GM12878 (cell line): ENCODE measurements around the gene SH3YL1. TPM values are rescaled to one million over a fixed set of nuclear protein-coding genes. Genes with fewer than 3 reads are reported as not detected.

Experiments
- ATAC-seq: fragments of 200-7000 bp; cut with Tn5 transposase; 3 replicates; pipeline ENCODE4 v1.9.1; 2020; ENCODE audit warnings: mild to moderate bottlenecking, moderate library complexity
- BruUV-seq: library from RNA; stranded (reverse); fragments of 400-500 nt; replicated peaks from 2 replicates; lab custom pipeline; 2021; lab: Mats Ljungman, UMichigan
- CTCF ChIA-PET: fragments of 300-600 bp; sonication (Branson Sonifier 250); formaldehyde crosslinking; extraction: SDS; loops from one replicate; lab custom pipeline; 2021; ENCODE audit warnings: inconsistent platforms; lab: Yijun Ruan, JAX
- POLR2A ChIA-PET: fragments of 350-600 bp; formaldehyde crosslinking; extraction: SDS; loops from one replicate; lab custom pipeline; 2021; ENCODE audit warnings: inconsistent platforms; lab: Charles Lee
- RAD21 ChIA-PET: fragments of 300-600 bp; sonication (Branson Sonifier 250); formaldehyde crosslinking; loops from one replicate; lab custom pipeline; 2023; ENCODE audit warnings: antibody characterized with exemption; ENCODE audit not compliant: unreplicated experiment; lab: Charles Lee
- SMC1A ChIA-PET: fragments of 300-600 bp; sonication (Branson Sonifier 250); formaldehyde crosslinking; loops from one replicate; lab custom pipeline; 2023; ENCODE audit not compliant: unreplicated experiment, uncharacterized antibody; lab: Charles Lee
- DNase-seq: peaks from one replicate; pipeline ENCODE4 v3.0.0-alpha.2; 2011; ENCODE audit warnings: low read depth, low spot score
- FAIRE-seq: peaks from 3 replicates; lab custom pipeline; 2011; peaks lifted over from hg19 to GRCh38; lab: Jason Lieb, UNC
- H2AFZ ChIP-seq: 2 replicates; pipeline ENCODE4 v1.6.0; 2011; ENCODE audit warnings: low read depth, low read length, control low read depth; ENCODE audit not compliant: control insufficient read depth
- H3K27ac ChIP-seq: 2 replicates; pipeline ENCODE4 v1.5.1; 2011; ENCODE audit warnings: control low read depth; ENCODE audit not compliant: control insufficient read depth, insufficient read depth
- H3K27me3 ChIP-seq, 2 experiments: replicated peaks in 1 of 2; 2 replicates each; pipeline versions ENCODE4 v1.6.0 to v1.6.1; 2011; ENCODE audit warnings: low read length in 1 of 2; ENCODE audit not compliant: control insufficient read depth in 2 of 2, insufficient read depth in 2 of 2
- H3K36me3 ChIP-seq, 2 experiments: 2 replicates each; pipeline ENCODE4 v1.5.1; 2011; ENCODE audit warnings: low read length in 1 of 2; ENCODE audit not compliant: control insufficient read depth in 2 of 2, insufficient read depth in 2 of 2
- H3K4me1 ChIP-seq: 2 replicates; pipeline ENCODE4 v1.6.1; 2011; ENCODE audit warnings: mild to moderate bottlenecking, low read length, moderate library complexity, mixed read lengths; ENCODE audit not compliant: control insufficient read depth, insufficient read depth
- H3K4me2 ChIP-seq: 2 replicates; pipeline ENCODE4 v1.6.0; 2011; ENCODE audit warnings: control low read depth; ENCODE audit not compliant: control insufficient read depth, insufficient read depth
- H3K4me3 ChIP-seq: fragments of 200-600 bp; sonication (generic); 2 replicates; pipeline ENCODE4 v1.5.1; 2016
- H3K79me2 ChIP-seq: 2 replicates; pipeline ENCODE4 v1.6.0; 2011; ENCODE audit warnings: low read length; ENCODE audit not compliant: control insufficient read depth, insufficient read depth
- H3K9ac ChIP-seq: 2 replicates; pipeline ENCODE4 v1.8.0; 2011; ENCODE audit warnings: low read length, control low read depth, mixed read lengths; ENCODE audit not compliant: control insufficient read depth, insufficient read depth
- H3K9me3 ChIP-seq: replicated peaks from 3 replicates; pipeline ENCODE4 v1.5.1; 2011; ENCODE audit warnings: mild to moderate bottlenecking, low read length; ENCODE audit not compliant: control insufficient read depth, insufficient read depth
- H4K20me1 ChIP-seq: 2 replicates; pipeline ENCODE4 v1.6.0; 2011; ENCODE audit not compliant: control insufficient read depth, insufficient read depth
- CEBPB ChIP-seq, 2 experiments: fragments of 150-350 bp in 1 of 2; IDR thresholded peaks; 2 replicates each; pipeline ENCODE4 v1.6.1; 2012 to 2014; ENCODE audit warnings: low read depth in 2 of 2, low read length in 2 of 2, borderline replicate concordance in 1 of 2, inconsistent platforms in 1 of 2
- IKZF1 ChIP-seq: fragments of 450-650 bp; conservative IDR thresholded peaks from 2 replicates; pipeline ENCODE4 v1.6.1; 2017; ENCODE audit warnings: antibody characterized with exemption, mild to moderate bottlenecking
- IRF3 ChIP-seq: fragments of 450-650 bp; IDR thresholded peaks from 2 replicates; pipeline ENCODE4 v1.6.1; 2014; ENCODE audit warnings: mild to moderate bottlenecking
- MYC ChIP-seq: IDR thresholded peaks from 2 replicates; pipeline ENCODE4 v1.6.1; 2011; ENCODE audit warnings: mild to moderate bottlenecking, low read length, moderate library complexity, inconsistent platforms; ENCODE audit not compliant: insufficient read depth, insufficient replicate concordance, insufficient read length, severe bottlenecking
- NR2F1 ChIP-seq: fragments of 450-650 bp; conservative IDR thresholded peaks from 2 replicates; pipeline ENCODE4 v1.6.1; 2017; ENCODE audit warnings: mild to moderate bottlenecking
- NRF1 ChIP-seq: conservative IDR thresholded peaks from 2 replicates; pipeline ENCODE4 v1.6.1; 2011; ENCODE audit warnings: mild to moderate bottlenecking, low read depth, low read length, improper control_type of control experiment
- RBBP5 ChIP-seq: fragments of 200-600 bp; sonication (generic); conservative IDR thresholded peaks from 2 replicates; pipeline ENCODE4 v1.6.1; 2016
- RCOR1 ChIP-seq: conservative IDR thresholded peaks from 2 replicates; pipeline ENCODE4 v1.6.1; 2012; ENCODE audit warnings: low read depth, low read length, improper control_type of control experiment
- SUPT20H ChIP-seq: IDR thresholded peaks from 2 replicates; pipeline ENCODE4 v1.6.1; 2011; ENCODE audit warnings: low read depth, mild to moderate bottlenecking, low read length, moderate library complexity, borderline replicate concordance; ENCODE audit not compliant: control insufficient read depth
- SUZ12 ChIP-seq: fragments of 200-600 bp; sonication (generic); IDR thresholded peaks from one replicate; pipeline ENCODE4 v1.6.1; 2018; ENCODE audit warnings: antibody characterized with exemption, mild to moderate bottlenecking; ENCODE audit not compliant: unreplicated experiment
- YBX1 ChIP-seq: fragments of 450-650 bp; IDR thresholded peaks from 2 replicates; pipeline ENCODE4 v1.6.1; 2016; ENCODE audit warnings: antibody characterized with exemption
- ZNF592 ChIP-seq: fragments of 450-650 bp; IDR thresholded peaks from 2 replicates; pipeline ENCODE4 v1.6.1; 2017; ENCODE audit warnings: mild to moderate bottlenecking, moderate library complexity
- whole genome bisulfite sequencing: methylation state at CpG from one replicate; pipeline ENCODE4 v1.1.6; 2016; ENCODE audit warnings: low lambda C conversion rate; ENCODE audit not compliant: insufficient replicate concordance, insufficient coverage; ENCODE audit errors: missing lambda C conversion rate; 5-methylcytosine and 5-hydroxymethylcytosine counted together
- in situ Hi-C: fragments of 300-500 bp; cut with MboI; formaldehyde crosslinking; loops from 9 replicates; pipeline ENCODE4 v1.14.3; 2018; ENCODE audit warnings: mixed read lengths
- intact Hi-C: fragments of 100-400 bp; cut with micrococcal nuclease; formaldehyde crosslinking; loops from one replicate; pipeline ENCODE4 v1.14.2; 2022; ENCODE audit not compliant: unreplicated experiment
- polyA plus RNA-seq, 11 experiments: library from polyadenylated mRNA; depleted of rRNA in 4 of 11; unstranded in 6 of 11; stranded (reverse) in 5 of 11; fragments of >200 nt; fragmentation: Nextera tagmentation in 4 of 11; fragmentation: Illumina TruSeq in 1 of 11; extraction: Ambion mirVana in 4 of 11; extraction: Trizol in 1 of 11; gene quantifications; 1 replicate in 1 of 11; 2 replicates in 10 of 11; pipeline versions ENCODE4 v1.2.1 to v1.2.3, GENCODE V29; 2011 to 2016; ENCODE audit warnings: inconsistent platforms in 2 of 11, missing spikeins in 2 of 11, low read depth in 1 of 11
- total RNA-seq, 4 experiments: library from RNA; depleted of rRNA in 3 of 4; stranded (reverse); fragments of >200 nt in 3 of 4; fragmentation: Illumina TruSeq in 1 of 4; extraction: Trizol in 1 of 4; gene quantifications; 2 replicates each; pipeline versions ENCODE4 v1.2.1 to v1.2.3, GENCODE V29; 2013 to 2021
- TF ChIP-seq, protein P1 (sequence below): fragments of 450-650 bp; IDR thresholded peaks from 2 replicates; pipeline ENCODE4 v1.6.1; 2017; ENCODE audit warnings: antibody characterized with exemption, mild to moderate bottlenecking, moderate library complexity

The SH3YL1 gene
- total and polyA plus RNA-seq, 10 of the 15 experiments (the other 5 are each of a cell fraction or from before 2014, with no cell fraction given): 12.2 to 22.4 (median 17.2) TPM

DNA sequence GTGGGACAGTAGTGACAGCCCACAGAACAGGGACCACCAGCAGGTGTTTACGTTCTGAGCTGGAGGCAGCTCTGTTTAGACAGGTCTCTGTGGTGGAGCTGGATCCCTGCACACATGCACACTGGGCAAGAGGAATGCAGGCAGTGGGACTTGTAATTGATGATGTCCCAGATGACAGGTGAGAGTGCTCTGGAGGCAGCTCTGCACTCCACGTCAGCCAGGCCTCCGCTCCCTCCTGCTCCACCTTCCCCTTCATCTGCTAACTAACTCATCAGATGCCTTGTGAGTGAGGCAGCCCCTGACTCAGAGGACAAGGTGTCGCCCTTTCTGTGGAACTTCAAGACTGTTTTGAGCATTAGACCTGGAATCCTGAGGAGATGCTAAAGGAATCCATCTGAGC is 53.2 kb downstream of the SH3YL1 start:
- no peaks in the 10 kb centered on the region for H4K20me1 ChIP-seq

More for the DNA sequence above, 53.2 kb downstream of the SH3YL1 start:
- DNase-seq (no peak), FAIRE-seq (no peak), ATAC-seq (no peak)
- ChIA-PET SMC1A (no interaction called here), CTCF (interaction anchor here (0.7 kb wide), 1 partner anchor 30 kb away, joined by 3 read pairs; no protein-coding TSS in a partner anchor), POLR2A (no interaction called here), RAD21 (no interaction called here)
- H3K36me3 ChIP-seq: no peaks in the 10 kb centered on the region
- H3K9me3 ChIP-seq: no peaks in the 10 kb centered on the region
- H3K9ac ChIP-seq: no peak overlapping the region
- H3K27me3 ChIP-seq: no peaks in the 10 kb centered on the region; a peak in 1 of 4 replicates
- no peak overlapping the region for H3K4me3 ChIP-seq
- in situ Hi-C loops: no loop called here
- BruUV-seq: no TSS peak
- H3K4me1 ChIP-seq: no peaks in the 10 kb centered on the region
- intact Hi-C loops: no loop called here
- no peaks in the 10 kb centered on the region for H3K79me2 ChIP-seq
- 10% methylated on average over 4 of the region's 4 CpGs for WGBS
- no peak for TF ChIP-seq IRF3
- no peak for TF ChIP-seq YBX1
- no peak for TF ChIP-seq CEBPB (IDR thresholded peaks at IDR 0.05; ENCODE audit: borderline replicate concordance in 1 of 2, low read depth in 2 of 2, low read length in 2 of 2)
- no peak for TF ChIP-seq SUZ12
- no peak for TF ChIP-seq SUPT20H
- TF ChIP-seq NR2F1: no peak
- no peak for TF ChIP-seq RCOR1
- no peak for TF ChIP-seq MYC
- TF ChIP-seq, protein P1, sequence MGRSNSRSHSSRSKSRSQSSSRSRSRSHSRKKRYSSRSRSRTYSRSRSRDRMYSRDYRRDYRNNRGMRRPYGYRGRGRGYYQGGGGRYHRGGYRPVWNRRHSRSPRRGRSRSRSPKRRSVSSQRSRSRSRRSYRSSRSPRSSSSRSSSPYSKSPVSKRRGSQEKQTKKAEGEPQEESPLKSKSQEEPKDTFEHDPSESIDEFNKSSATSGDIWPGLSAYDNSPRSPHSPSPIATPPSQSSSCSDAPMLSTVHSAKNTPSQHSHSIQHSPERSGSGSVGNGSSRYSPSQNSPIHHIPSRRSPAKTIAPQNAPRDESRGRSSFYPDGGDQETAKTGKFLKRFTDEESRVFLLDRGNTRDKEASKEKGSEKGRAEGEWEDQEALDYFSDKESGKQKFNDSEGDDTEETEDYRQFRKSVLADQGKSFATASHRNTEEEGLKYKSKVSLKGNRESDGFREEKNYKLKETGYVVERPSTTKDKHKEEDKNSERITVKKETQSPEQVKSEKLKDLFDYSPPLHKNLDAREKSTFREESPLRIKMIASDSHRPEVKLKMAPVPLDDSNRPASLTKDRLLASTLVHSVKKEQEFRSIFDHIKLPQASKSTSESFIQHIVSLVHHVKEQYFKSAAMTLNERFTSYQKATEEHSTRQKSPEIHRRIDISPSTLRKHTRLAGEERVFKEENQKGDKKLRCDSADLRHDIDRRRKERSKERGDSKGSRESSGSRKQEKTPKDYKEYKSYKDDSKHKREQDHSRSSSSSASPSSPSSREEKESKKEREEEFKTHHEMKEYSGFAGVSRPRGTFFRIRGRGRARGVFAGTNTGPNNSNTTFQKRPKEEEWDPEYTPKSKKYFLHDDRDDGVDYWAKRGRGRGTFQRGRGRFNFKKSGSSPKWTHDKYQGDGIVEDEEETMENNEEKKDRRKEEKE: no peak
- no peak for TF ChIP-seq NRF1
- TF ChIP-seq IKZF1: no peak
- no peak for TF ChIP-seq ZNF592
- TF ChIP-seq RBBP5: no peak
- no peak overlapping the region for H3K4me2 ChIP-seq
- no peak overlapping the region for H2AFZ ChIP-seq
- no peak overlapping the region for H3K27ac ChIP-seq
